WTC11 (cell line): ENCODE data around the gene PRSS48. TPM values are rescaled to one million over a fixed set of nuclear protein-coding genes. Genes with fewer than 3 reads are reported as not detected.

Source experiments
- ATAC-seq: fragments of 200-7000 bp; cut with Tn5 transposase; 2 replicates; pipeline ENCODE4 v1.10.0; 2021; ENCODE audit warnings: mild to moderate bottlenecking, moderate library complexity
- CTCF ChIA-PET: fragments of 300-600 bp; sonication (Branson Sonifier 250); formaldehyde crosslinking; loops from one replicate; lab custom pipeline; 2021; ENCODE audit warnings: antibody characterized with exemption; lab: Charles Lee
- POLR2A ChIA-PET: fragments of 350-600 bp; sonication (Branson Sonifier 250); formaldehyde crosslinking; loops from one replicate; lab custom pipeline; 2021; ENCODE audit warnings: antibody characterized with exemption; lab: Charles Lee
- DNase-seq: peaks from one replicate; pipeline ENCODE4 v3.0.0; 2021; ENCODE audit warnings: low spot score
- H3K27ac Mint-ChIP-seq: 2 replicates; pipeline ENCODE4 v1.8.0; 2021; ENCODE audit warnings: mixed read lengths
- H3K27me3 Mint-ChIP-seq: 2 replicates; pipeline ENCODE4 v1.8.0; 2021; ENCODE audit warnings: low read depth, mild to moderate bottlenecking, moderate library complexity, mixed read lengths
- H3K36me3 Mint-ChIP-seq: 2 replicates; pipeline ENCODE4 v1.8.0; 2021; ENCODE audit warnings: mixed read lengths
- H3K4me1 Mint-ChIP-seq: 2 replicates; pipeline ENCODE4 v1.8.0; 2022; ENCODE audit warnings: mixed read lengths
- H3K4me3 Mint-ChIP-seq: 2 replicates; pipeline ENCODE4 v1.8.0; 2021; ENCODE audit warnings: mild to moderate bottlenecking, moderate library complexity, mixed read lengths
- H3K9me3 Mint-ChIP-seq: 2 replicates; pipeline ENCODE4 v1.8.0; 2021; ENCODE audit warnings: mixed read lengths
- HMGA2 ChIP-seq: fragments of 250-450 bp; sonication (Bioruptor Pico); IDR thresholded peaks from 2 replicates; pipeline ENCODE4 v1.4.0; 2021; ENCODE audit warnings: mild to moderate bottlenecking, moderate library complexity
- KAT7 ChIP-seq: sonication (generic); formaldehyde crosslinking; IDR thresholded peaks from 2 replicates; pipeline ENCODE4 v1.8.1; 2023; ENCODE audit warnings: missing genetic modification reagents, mild to moderate bottlenecking, borderline replicate concordance
- MXD4 ChIP-seq: fragments of 250-450 bp; sonication (Bioruptor Pico); IDR thresholded peaks from 2 replicates; pipeline ENCODE4 v1.8.0; 2021; ENCODE audit warnings: mild to moderate bottlenecking, moderate library complexity, borderline replicate concordance
- NFYB ChIP-seq: sonication (generic); formaldehyde crosslinking; conservative IDR thresholded peaks from 2 replicates; pipeline ENCODE4 v1.8.0; 2022; ENCODE audit warnings: low read depth, missing genetic modification reagents
- OVOL2 ChIP-seq: fragments of 250-450 bp; sonication (Bioruptor Pico); IDR thresholded peaks from 2 replicates; pipeline ENCODE4 v1.9.0; 2021; ENCODE audit warnings: mild to moderate bottlenecking, borderline replicate concordance
- SMAD3 ChIP-seq: sonication (generic); formaldehyde crosslinking; IDR thresholded peaks from 2 replicates; pipeline ENCODE4 v1.8.0; 2022; ENCODE audit warnings: missing genetic modification reagents, mild to moderate bottlenecking, borderline replicate concordance
- SP1 ChIP-seq: sonication (generic); formaldehyde crosslinking; conservative IDR thresholded peaks from 2 replicates; pipeline ENCODE4 v1.8.1; 2022; ENCODE audit warnings: missing genetic modification reagents
- ZNF121 ChIP-seq: sonication (generic); formaldehyde crosslinking; IDR thresholded peaks from 2 replicates; pipeline ENCODE4 v1.8.0; 2023; ENCODE audit warnings: missing genetic modification reagents
- ZNF423 ChIP-seq: fragments of 250-450 bp; sonication (Bioruptor Pico); IDR thresholded peaks from 2 replicates; pipeline ENCODE4 v2.1.2; 2022; ENCODE audit warnings: mild to moderate bottlenecking, moderate library complexity
- total RNA-seq: library from RNA; stranded (reverse); gene quantifications from 3 replicates; pipeline ENCODE4 v1.2.3, GENCODE V29; 2021
- TF ChIP-seq, protein P1 (sequence below): sonication (generic); formaldehyde crosslinking; IDR thresholded peaks from 2 replicates; pipeline ENCODE4 v1.8.1; 2022; ENCODE audit warnings: mild to moderate bottlenecking, moderate library complexity, missing genetic modification reagents
- TF ChIP-seq, protein P2 (sequence below): sonication (generic); formaldehyde crosslinking; IDR thresholded peaks from 2 replicates; pipeline ENCODE4 v1.8.0; 2022; ENCODE audit warnings: mild to moderate bottlenecking, missing genetic modification reagents
- TF ChIP-seq, protein P3 (sequence below): sonication (generic); formaldehyde crosslinking; IDR thresholded peaks from 2 replicates; pipeline ENCODE4 v1.8.1; 2023; ENCODE audit warnings: mild to moderate bottlenecking, moderate library complexity, missing genetic modification reagents
- TF ChIP-seq, protein P4 (sequence below): fragments of 250-450 bp; sonication (Bioruptor Pico); IDR thresholded peaks from 2 replicates; pipeline ENCODE4 v1.9.0; 2021; ENCODE audit warnings: moderate library complexity, mild to moderate bottlenecking, inconsistent platforms, borderline replicate concordance
- TF ChIP-seq, protein P5 (sequence below): sonication (generic); formaldehyde crosslinking; IDR thresholded peaks from 2 replicates; pipeline ENCODE4 v1.8.1; 2022; ENCODE audit warnings: low read depth, missing genetic modification reagents, borderline replicate concordance
- TF ChIP-seq, protein P6 (sequence below): sonication (generic); formaldehyde crosslinking; IDR thresholded peaks from 2 replicates; pipeline ENCODE4 v1.8.0; 2023; ENCODE audit warnings: mild to moderate bottlenecking, missing genetic modification reagents
- TF ChIP-seq, protein P7 (sequence below): fragments of 250-450 bp; sonication (Bioruptor Pico); IDR thresholded peaks from 2 replicates; pipeline ENCODE4 v1.9.0; 2021; ENCODE audit warnings: mild to moderate bottlenecking
- TF ChIP-seq, protein P8 (sequence below): sonication (generic); formaldehyde crosslinking; IDR thresholded peaks from 2 replicates; pipeline ENCODE4 v1.8.0; 2023; ENCODE audit warnings: missing genetic modification reagents

Gene PRSS48
- total RNA-seq, 1 experiment from 2014 or later = not detected

DNA sequence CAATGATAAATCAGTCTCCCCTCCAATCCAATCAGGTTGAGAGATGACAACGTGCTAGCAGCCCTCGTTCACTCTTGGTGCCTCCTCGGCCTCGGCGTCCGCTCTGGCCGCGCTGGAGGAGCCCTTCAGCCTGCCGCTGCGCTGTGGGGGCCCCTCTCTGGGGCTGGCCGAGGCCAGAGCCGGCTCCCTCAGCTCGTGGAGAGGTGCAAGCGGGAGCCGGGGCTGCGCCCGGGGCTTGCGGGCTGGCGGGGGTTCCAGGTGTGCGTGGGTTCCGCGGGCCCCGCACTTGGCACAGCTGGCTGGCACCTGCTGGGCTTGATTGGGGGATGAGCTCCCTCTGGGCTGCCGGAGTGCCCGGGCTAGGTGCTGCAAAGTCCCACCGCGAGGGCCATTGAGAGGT lies 40.9 kb upstream of the PRSS48 start:
- no peaks in the 10 kb centered on the region for H3K4me1 Mint-ChIP-seq
- ChIA-PET POLR2A (interaction anchor here (0.6 kb wide), 1 partner anchor 57 kb away, joined by 3 read pairs; no protein-coding TSS in a partner anchor), CTCF (no interaction called here)

DNA sequence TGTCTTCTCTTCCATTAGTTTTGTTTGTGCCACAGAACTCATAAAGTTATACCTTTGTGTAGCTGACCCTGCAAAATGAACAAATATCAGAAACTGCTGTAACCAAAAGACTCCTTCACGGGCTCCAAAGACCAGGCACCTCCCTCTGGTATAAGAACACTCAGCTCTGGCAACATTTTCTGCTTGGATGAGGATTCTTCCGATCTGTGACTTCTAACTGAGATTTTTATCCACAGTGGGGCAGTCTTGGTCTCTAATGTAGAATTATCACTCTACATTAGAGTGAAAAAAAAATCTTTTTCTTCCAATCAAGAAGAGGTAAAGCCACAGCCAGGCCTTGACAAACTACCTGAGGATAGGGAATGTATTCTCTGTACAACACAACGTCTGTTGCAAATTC lies 38.5 kb upstream of the PRSS48 start:
- DNase-seq (no peak), ATAC-seq (0 out of 2 replicates have a peak, but pooled peaks have one; percentile 19)
- H3K36me3 Mint-ChIP-seq = peaks cover 14% of the 10 kb centered on the region
- no peaks in the 10 kb centered on the region for H3K27me3 Mint-ChIP-seq
- POLR2A ChIA-PET = no interaction called here
- TF ChIP-seq HMGA2 (CRISPR knock-in tag) = no peak
- TF ChIP-seq, protein P1, sequence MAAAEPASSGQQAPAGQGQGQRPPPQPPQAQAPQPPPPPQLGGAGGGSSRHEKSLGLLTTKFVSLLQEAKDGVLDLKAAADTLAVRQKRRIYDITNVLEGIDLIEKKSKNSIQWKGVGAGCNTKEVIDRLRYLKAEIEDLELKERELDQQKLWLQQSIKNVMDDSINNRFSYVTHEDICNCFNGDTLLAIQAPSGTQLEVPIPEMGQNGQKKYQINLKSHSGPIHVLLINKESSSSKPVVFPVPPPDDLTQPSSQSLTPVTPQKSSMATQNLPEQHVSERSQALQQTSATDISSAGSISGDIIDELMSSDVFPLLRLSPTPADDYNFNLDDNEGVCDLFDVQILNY (CRISPR knock-in tag) = no peak
- TF ChIP-seq KAT7 = no peak
- no peak for TF ChIP-seq SMAD3 (CRISPR knock-in tag)
- TF ChIP-seq ZNF121 (CRISPR knock-in tag) = no peak
- TF ChIP-seq MXD4 (CRISPR knock-in tag) = no peak
- TF ChIP-seq, protein P2, sequence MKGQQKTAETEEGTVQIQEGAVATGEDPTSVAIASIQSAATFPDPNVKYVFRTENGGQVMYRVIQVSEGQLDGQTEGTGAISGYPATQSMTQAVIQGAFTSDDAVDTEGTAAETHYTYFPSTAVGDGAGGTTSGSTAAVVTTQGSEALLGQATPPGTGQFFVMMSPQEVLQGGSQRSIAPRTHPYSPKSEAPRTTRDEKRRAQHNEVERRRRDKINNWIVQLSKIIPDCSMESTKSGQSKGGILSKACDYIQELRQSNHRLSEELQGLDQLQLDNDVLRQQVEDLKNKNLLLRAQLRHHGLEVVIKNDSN = no peak
- TF ChIP-seq SP1 (CRISPR knock-in tag) = no peak
- TF ChIP-seq, protein P3, sequence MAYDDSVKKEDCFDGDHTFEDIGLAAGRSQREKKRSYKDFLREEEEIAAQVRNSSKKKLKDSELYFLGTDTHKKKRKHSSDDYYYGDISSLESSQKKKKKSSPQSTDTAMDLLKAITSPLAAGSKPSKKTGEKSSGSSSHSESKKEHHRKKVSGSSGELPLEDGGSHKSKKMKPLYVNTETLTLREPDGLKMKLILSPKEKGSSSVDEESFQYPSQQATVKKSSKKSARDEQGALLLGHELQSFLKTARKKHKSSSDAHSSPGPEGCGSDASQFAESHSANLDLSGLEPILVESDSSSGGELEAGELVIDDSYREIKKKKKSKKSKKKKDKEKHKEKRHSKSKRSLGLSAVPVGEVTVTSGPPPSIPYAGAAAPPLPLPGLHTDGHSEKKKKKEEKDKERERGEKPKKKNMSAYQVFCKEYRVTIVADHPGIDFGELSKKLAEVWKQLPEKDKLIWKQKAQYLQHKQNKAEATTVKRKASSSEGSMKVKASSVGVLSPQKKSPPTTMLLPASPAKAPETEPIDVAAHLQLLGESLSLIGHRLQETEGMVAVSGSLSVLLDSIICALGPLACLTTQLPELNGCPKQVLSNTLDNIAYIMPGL (CRISPR knock-in tag) = no peak
- TF ChIP-seq, protein P4, sequence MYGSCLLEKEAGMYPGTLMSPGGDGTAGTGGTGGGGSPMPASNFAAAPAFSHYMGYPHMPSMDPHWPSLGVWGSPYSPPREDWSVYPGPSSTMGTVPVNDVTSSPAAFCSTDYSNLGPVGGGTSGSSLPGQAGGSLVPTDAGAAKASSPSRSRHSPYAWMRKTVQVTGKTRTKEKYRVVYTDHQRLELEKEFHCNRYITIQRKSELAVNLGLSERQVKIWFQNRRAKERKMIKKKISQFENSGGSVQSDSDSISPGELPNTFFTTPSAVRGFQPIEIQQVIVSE (CRISPR knock-in tag) = no peak
- no peak for TF ChIP-seq ZNF423 (CRISPR knock-in tag)
- TF ChIP-seq OVOL2 (CRISPR knock-in tag) = no peak
- TF ChIP-seq, protein P5, sequence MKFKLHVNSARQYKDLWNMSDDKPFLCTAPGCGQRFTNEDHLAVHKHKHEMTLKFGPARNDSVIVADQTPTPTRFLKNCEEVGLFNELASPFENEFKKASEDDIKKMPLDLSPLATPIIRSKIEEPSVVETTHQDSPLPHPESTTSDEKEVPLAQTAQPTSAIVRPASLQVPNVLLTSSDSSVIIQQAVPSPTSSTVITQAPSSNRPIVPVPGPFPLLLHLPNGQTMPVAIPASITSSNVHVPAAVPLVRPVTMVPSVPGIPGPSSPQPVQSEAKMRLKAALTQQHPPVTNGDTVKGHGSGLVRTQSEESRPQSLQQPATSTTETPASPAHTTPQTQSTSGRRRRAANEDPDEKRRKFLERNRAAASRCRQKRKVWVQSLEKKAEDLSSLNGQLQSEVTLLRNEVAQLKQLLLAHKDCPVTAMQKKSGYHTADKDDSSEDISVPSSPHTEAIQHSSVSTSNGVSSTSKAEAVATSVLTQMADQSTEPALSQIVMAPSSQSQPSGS (CRISPR knock-in tag) = no peak
- TF ChIP-seq, protein P6, sequence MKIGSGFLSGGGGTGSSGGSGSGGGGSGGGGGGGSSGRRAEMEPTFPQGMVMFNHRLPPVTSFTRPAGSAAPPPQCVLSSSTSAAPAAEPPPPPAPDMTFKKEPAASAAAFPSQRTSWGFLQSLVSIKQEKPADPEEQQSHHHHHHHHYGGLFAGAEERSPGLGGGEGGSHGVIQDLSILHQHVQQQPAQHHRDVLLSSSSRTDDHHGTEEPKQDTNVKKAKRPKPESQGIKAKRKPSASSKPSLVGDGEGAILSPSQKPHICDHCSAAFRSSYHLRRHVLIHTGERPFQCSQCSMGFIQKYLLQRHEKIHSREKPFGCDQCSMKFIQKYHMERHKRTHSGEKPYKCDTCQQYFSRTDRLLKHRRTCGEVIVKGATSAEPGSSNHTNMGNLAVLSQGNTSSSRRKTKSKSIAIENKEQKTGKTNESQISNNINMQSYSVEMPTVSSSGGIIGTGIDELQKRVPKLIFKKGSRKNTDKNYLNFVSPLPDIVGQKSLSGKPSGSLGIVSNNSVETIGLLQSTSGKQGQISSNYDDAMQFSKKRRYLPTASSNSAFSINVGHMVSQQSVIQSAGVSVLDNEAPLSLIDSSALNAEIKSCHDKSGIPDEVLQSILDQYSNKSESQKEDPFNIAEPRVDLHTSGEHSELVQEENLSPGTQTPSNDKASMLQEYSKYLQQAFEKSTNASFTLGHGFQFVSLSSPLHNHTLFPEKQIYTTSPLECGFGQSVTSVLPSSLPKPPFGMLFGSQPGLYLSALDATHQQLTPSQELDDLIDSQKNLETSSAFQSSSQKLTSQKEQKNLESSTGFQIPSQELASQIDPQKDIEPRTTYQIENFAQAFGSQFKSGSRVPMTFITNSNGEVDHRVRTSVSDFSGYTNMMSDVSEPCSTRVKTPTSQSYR = no peak
- TF ChIP-seq, protein P7, sequence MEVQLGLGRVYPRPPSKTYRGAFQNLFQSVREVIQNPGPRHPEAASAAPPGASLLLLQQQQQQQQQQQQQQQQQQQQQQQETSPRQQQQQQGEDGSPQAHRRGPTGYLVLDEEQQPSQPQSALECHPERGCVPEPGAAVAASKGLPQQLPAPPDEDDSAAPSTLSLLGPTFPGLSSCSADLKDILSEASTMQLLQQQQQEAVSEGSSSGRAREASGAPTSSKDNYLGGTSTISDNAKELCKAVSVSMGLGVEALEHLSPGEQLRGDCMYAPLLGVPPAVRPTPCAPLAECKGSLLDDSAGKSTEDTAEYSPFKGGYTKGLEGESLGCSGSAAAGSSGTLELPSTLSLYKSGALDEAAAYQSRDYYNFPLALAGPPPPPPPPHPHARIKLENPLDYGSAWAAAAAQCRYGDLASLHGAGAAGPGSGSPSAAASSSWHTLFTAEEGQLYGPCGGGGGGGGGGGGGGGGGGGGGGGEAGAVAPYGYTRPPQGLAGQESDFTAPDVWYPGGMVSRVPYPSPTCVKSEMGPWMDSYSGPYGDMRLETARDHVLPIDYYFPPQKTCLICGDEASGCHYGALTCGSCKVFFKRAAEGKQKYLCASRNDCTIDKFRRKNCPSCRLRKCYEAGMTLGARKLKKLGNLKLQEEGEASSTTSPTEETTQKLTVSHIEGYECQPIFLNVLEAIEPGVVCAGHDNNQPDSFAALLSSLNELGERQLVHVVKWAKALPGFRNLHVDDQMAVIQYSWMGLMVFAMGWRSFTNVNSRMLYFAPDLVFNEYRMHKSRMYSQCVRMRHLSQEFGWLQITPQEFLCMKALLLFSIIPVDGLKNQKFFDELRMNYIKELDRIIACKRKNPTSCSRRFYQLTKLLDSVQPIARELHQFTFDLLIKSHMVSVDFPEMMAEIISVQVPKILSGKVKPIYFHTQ (CRISPR knock-in tag) = no peak
- H3K27ac Mint-ChIP-seq = 0 out of 2 replicates have a peak overlapping the region, but pooled peaks have one; percentile 1
- H3K4me1 Mint-ChIP-seq = peaks cover 14% of the 10 kb centered on the region
- CTCF ChIA-PET = no interaction called here
- H3K4me3 Mint-ChIP-seq = no peak overlapping the region
- peaks cover 15% of the 10 kb centered on the region for H3K9me3 Mint-ChIP-seq

More for the DNA sequence above, 40.9 kb upstream of the PRSS48 start:
- ATAC-seq (no peak), DNase-seq (no peak)
- Mint-ChIP-seq H3K27me3 (no peaks in the 10 kb centered on the region), H3K27ac (no peak overlapping the region), H3K9me3 (peaks cover 15% of the 10 kb centered on the region), H3K4me3 (no peak overlapping the region), H3K36me3 (peaks cover 14% of the 10 kb centered on the region)
- TF ChIP-seq, protein P8, sequence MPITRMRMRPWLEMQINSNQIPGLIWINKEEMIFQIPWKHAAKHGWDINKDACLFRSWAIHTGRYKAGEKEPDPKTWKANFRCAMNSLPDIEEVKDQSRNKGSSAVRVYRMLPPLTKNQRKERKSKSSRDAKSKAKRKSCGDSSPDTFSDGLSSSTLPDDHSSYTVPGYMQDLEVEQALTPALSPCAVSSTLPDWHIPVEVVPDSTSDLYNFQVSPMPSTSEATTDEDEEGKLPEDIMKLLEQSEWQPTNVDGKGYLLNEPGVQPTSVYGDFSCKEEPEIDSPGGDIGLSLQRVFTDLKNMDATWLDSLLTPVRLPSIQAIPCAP (CRISPR knock-in tag) = no peak
- 0 out of 2 replicates have a peak, but pooled peaks have one; percentile 2 for TF ChIP-seq NFYB
